IMR-90 (cell line): Measurements from ENCODE around the gene BRAT1. TPM values are rescaled to one million over a fixed set of nuclear protein-coding genes. Genes with fewer than 3 reads are reported as not detected.
A peak's percentile ranks its signal among the peaks of the same experiment; 100 is the strongest.

ENCODE experiments used
- ATAC-seq: fragments of 200-7000 bp; cut with Tn5 transposase; 2 replicates; pipeline ENCODE4 v1.9.1; 2020; ENCODE audit warnings: low read depth, mild to moderate bottlenecking, moderate library complexity
- BruUV-seq: library from RNA; stranded (reverse); fragments of 400-500 nt; replicated peaks from 2 replicates; lab custom pipeline; 2021; lab: Mats Ljungman, UMichigan
- CTCF ChIA-PET: fragments of 300-600 bp; formaldehyde crosslinking; extraction: SDS; loops from one replicate; lab custom pipeline; 2021; ENCODE audit warnings: antibody characterized with exemption; lab: Yijun Ruan, JAX
- POLR2A ChIA-PET: fragments of 300-600 bp; sonication (Branson Sonifier 250); formaldehyde crosslinking; loops from one replicate; lab custom pipeline; 2022; ENCODE audit warnings: antibody characterized with exemption; ENCODE audit not compliant: unreplicated experiment; lab: Charles Lee
- DNase-seq: peaks from one replicate; pipeline ENCODE4 v3.0.0; 2013
- H2AFZ ChIP-seq: replicated peaks from 2 replicates; pipeline ENCODE3; 2013; ENCODE audit warnings: low read length, mild to moderate bottlenecking; ENCODE audit not compliant: poor library complexity
- H2AK5ac ChIP-seq: 2 replicates; pipeline ENCODE4 v1.6.1; 2013; ENCODE audit warnings: low read depth, low read length, inconsistent platforms
- H2AK9ac ChIP-seq: replicated peaks from 2 replicates; pipeline ENCODE3; 2013; ENCODE audit warnings: mild to moderate bottlenecking, low read depth, low read length, moderate library complexity; ENCODE audit not compliant: poor library complexity
- H2BK120ac ChIP-seq: 2 replicates; pipeline ENCODE4 v1.6.1; 2013; ENCODE audit warnings: low read depth, low read length, inconsistent platforms
- H2BK15ac ChIP-seq: 3 replicates; pipeline ENCODE4 v1.6.1; 2013; ENCODE audit warnings: low read depth, low read length, inconsistent platforms
- H2BK20ac ChIP-seq: 2 replicates; pipeline ENCODE4 v1.6.1; 2013; ENCODE audit warnings: low read depth, mild to moderate bottlenecking, inconsistent platforms, low read length, moderate library complexity
- H2BK5ac ChIP-seq: 2 replicates; pipeline ENCODE4 v1.6.1; 2013; ENCODE audit warnings: mild to moderate bottlenecking, low read depth, low read length, inconsistent platforms; ENCODE audit not compliant: poor library complexity, severe bottlenecking
- H3K14ac ChIP-seq: replicated peaks from 2 replicates; pipeline ENCODE4 v1.6.1; 2013; ENCODE audit warnings: low read depth, low read length, inconsistent platforms
- H3K18ac ChIP-seq: 2 replicates; pipeline ENCODE4 v1.6.1; 2013; ENCODE audit warnings: low read depth, low read length, control low read depth
- H3K23ac ChIP-seq: 2 replicates; pipeline ENCODE4 v1.6.1; 2013; ENCODE audit warnings: low read depth, low read length, inconsistent platforms
- H3K27ac ChIP-seq: 2 replicates; pipeline ENCODE4 v1.5.1; 2013; ENCODE audit warnings: mild to moderate bottlenecking, control low read depth, low read length; ENCODE audit not compliant: insufficient read depth
- H3K27me3 ChIP-seq: 2 replicates; pipeline ENCODE4 v1.6.1; 2013; ENCODE audit warnings: low read length; ENCODE audit not compliant: control insufficient read depth, insufficient read depth
- H3K36me3 ChIP-seq: 2 replicates; pipeline ENCODE4 v1.6.1; 2013; ENCODE audit warnings: low read length, mixed read lengths; ENCODE audit not compliant: control insufficient read depth, insufficient read depth
- H3K4ac ChIP-seq: 2 replicates; pipeline ENCODE4 v1.6.1; 2013; ENCODE audit warnings: low read depth, low read length, inconsistent platforms
- H3K4me1 ChIP-seq: 2 replicates; pipeline ENCODE4 v1.6.1; 2013; ENCODE audit warnings: low read length, mixed read lengths; ENCODE audit not compliant: control insufficient read depth, insufficient read depth
- H3K4me2 ChIP-seq: 2 replicates; pipeline ENCODE4 v1.6.1; 2013; ENCODE audit warnings: low read depth, mild to moderate bottlenecking, control low read depth, low read length, moderate library complexity
- H3K4me3 ChIP-seq: 2 replicates; pipeline ENCODE4 v1.5.1; 2013; ENCODE audit warnings: low read depth, mild to moderate bottlenecking, control low read depth, low read length, moderate library complexity; ENCODE audit not compliant: insufficient read depth
- H3K56ac ChIP-seq: 2 replicates; pipeline ENCODE4 v1.6.1; 2013; ENCODE audit warnings: low read length, inconsistent platforms; ENCODE audit not compliant: insufficient read depth; ENCODE audit errors: extremely low read depth
- H3K79me1 ChIP-seq, 2 experiments: 2 replicates each; pipeline ENCODE4 v1.6.1; 2013; ENCODE audit warnings: low read length in 2 of 2, inconsistent platforms in 1 of 2, low read depth in 1 of 2
- H3K9ac ChIP-seq: 2 replicates; pipeline ENCODE4 v1.6.1; 2013; ENCODE audit warnings: low read depth, low read length, control low read depth
- H3K9me1 ChIP-seq: 2 replicates; pipeline ENCODE4 v1.6.1; 2013; ENCODE audit warnings: low read length, inconsistent platforms; ENCODE audit not compliant: insufficient read depth
- H3K9me3 ChIP-seq: 2 replicates; pipeline ENCODE4 v1.6.1; 2013; ENCODE audit warnings: low read length; ENCODE audit not compliant: control insufficient read depth, insufficient read depth
- H4K20me1 ChIP-seq: 2 replicates; pipeline ENCODE4 v1.6.1; 2013; ENCODE audit warnings: low read length, inconsistent platforms; ENCODE audit not compliant: insufficient read depth
- H4K5ac ChIP-seq: 2 replicates; pipeline ENCODE4 v1.6.1; 2013; ENCODE audit warnings: mild to moderate bottlenecking, low read depth, low read length, control low read depth
- H4K8ac ChIP-seq, 2 experiments: 2 replicates each; pipeline ENCODE4 v1.6.1; 2013; ENCODE audit warnings: low read depth in 2 of 2, low read length in 2 of 2, control low read depth in 1 of 2, inconsistent platforms in 1 of 2
- H4K91ac ChIP-seq: 2 replicates; pipeline ENCODE4 v1.6.1; 2013; ENCODE audit warnings: low read depth, low read length, inconsistent platforms; ENCODE audit not compliant: insufficient read depth
- BHLHE40 ChIP-seq: fragments of 150-350 bp; IDR thresholded peaks from 2 replicates; pipeline ENCODE4 v1.6.1; 2016; ENCODE audit warnings: mild to moderate bottlenecking, low read depth, low read length
- CEBPB ChIP-seq: IDR thresholded peaks from 2 replicates; pipeline ENCODE4 v1.6.1; 2012; ENCODE audit warnings: low read depth, low read length, improper control_type of control experiment
- CHD1 ChIP-seq: IDR thresholded peaks from 2 replicates; pipeline ENCODE4 v1.6.1; 2012; ENCODE audit warnings: low read depth, low read length, improper control_type of control experiment
- CTCF ChIP-seq: conservative IDR thresholded peaks from 2 replicates; pipeline ENCODE4 v1.5.1; 2012; ENCODE audit warnings: mild to moderate bottlenecking, low read depth, low read length, improper control_type of control experiment
- FOS ChIP-seq: fragments of 150-350 bp; IDR thresholded peaks from 2 replicates; pipeline ENCODE4 v1.6.1; 2016; ENCODE audit warnings: low read depth, low read length
- MAFK ChIP-seq: IDR thresholded peaks from 2 replicates; pipeline ENCODE4 v1.6.1; 2012; ENCODE audit warnings: low read depth, low read length, improper control_type of control experiment
- MAZ ChIP-seq: IDR thresholded peaks from 2 replicates; pipeline ENCODE4 v1.6.1; 2012; ENCODE audit warnings: low read depth, mild to moderate bottlenecking, low read length, improper control_type of control experiment, moderate library complexity, borderline replicate concordance
- MXI1 ChIP-seq: IDR thresholded peaks from 2 replicates; pipeline ENCODE4 v1.6.1; 2012; ENCODE audit warnings: low read depth, mild to moderate bottlenecking, low read length, moderate library complexity, borderline replicate concordance
- NFE2L2 ChIP-seq: fragments of 150-350 bp; IDR thresholded peaks from 2 replicates; pipeline ENCODE4 v1.6.1; 2016; ENCODE audit warnings: low read depth, mild to moderate bottlenecking, low read length
- POLR2A ChIP-seq: IDR thresholded peaks from 2 replicates; pipeline ENCODE4 v1.6.1; 2012; ENCODE audit warnings: mild to moderate bottlenecking, low read depth, low read length
- RAD21 ChIP-seq: IDR thresholded peaks from 2 replicates; pipeline ENCODE4 v1.6.1; 2012; ENCODE audit warnings: low read length, improper control_type of control experiment
- RCOR1 ChIP-seq: IDR thresholded peaks from 2 replicates; pipeline ENCODE4 v1.6.1; 2012; ENCODE audit warnings: mild to moderate bottlenecking, low read length, improper control_type of control experiment; ENCODE audit not compliant: insufficient replicate concordance
- RFX5 ChIP-seq: IDR thresholded peaks from 2 replicates; pipeline ENCODE4 v1.8.0; 2012; ENCODE audit warnings: low read depth, mild to moderate bottlenecking, low read length, moderate library complexity
- SMC3 ChIP-seq: fragments of 150-350 bp; IDR thresholded peaks from 2 replicates; pipeline ENCODE4 v1.6.1; 2016; ENCODE audit warnings: low read depth, mild to moderate bottlenecking, antibody characterized with exemption, low read length, moderate library complexity
- WGBS, 2 experiments: methylation state at CpG; one replicate each; pipeline versions ENCODE4 v1.1.5 to v1.1.7; 2013; ENCODE audit warnings: missing lambda C conversion rate in 2 of 2; ENCODE audit not compliant: insufficient read length in 1 of 2; ENCODE audit errors: extremely low coverage in 2 of 2; 5-methylcytosine and 5-hydroxymethylcytosine counted together
- dilution Hi-C: fragments of 300-500 bp; cut with HindIII; formaldehyde crosslinking; loops from one replicate; pipeline ENCODE4 v1.14.3; 2018; ENCODE audit warnings: low sequenced_read_pairs; ENCODE audit not compliant: unreplicated experiment
- in situ Hi-C: fragments of 300-500 bp; cut with MboI; formaldehyde crosslinking; loops from 3 replicates; pipeline ENCODE4 v1.14.3; 2019; ENCODE audit warnings: low sequenced_read_pairs, inconsistent platforms, mixed read lengths
- intact Hi-C: fragments of 100-400 bp; cut with micrococcal nuclease; formaldehyde crosslinking; loops from 2 replicates; pipeline ENCODE4 v1.10.0; 2022
- polyA plus RNA-seq, 3 experiments: library from polyadenylated mRNA; depleted of rRNA; stranded (reverse); fragments of >200 nt; gene quantifications; 2 replicates each; pipeline ENCODE4 v1.2.3, GENCODE V29; 2012; ENCODE audit warnings: low replicate concordance in 1 of 3
- total RNA-seq: library from RNA; depleted of rRNA; stranded (reverse); fragments of >200 nt; gene quantifications from 2 replicates; pipeline ENCODE4 v1.2.3, GENCODE V29; 2012
- TF ChIP-seq, protein P1 (sequence below): fragments of 150-350 bp; IDR thresholded peaks from 2 replicates; pipeline ENCODE4 v1.6.1; 2017; ENCODE audit warnings: mild to moderate bottlenecking, antibody characterized with exemption, low read length, low read depth
- TF ChIP-seq, protein P2 (sequence below): fragments of 150-350 bp; IDR thresholded peaks from 2 replicates; pipeline ENCODE4 v1.6.1; 2016; ENCODE audit warnings: low read depth, mild to moderate bottlenecking, low read length, moderate library complexity, borderline replicate concordance

Gene BRAT1
- total and polyA plus RNA-seq, 2 of the 4 experiments (the other 2 are of a cell fraction), result 6.8 to 21.9 TPM

GRCh38 chr7:2499181-2499580, 56.1 kb downstream of the BRAT1 start:
- no peak overlapping the region for H2BK5ac ChIP-seq
- peaks cover 3% of the 10 kb centered on the region; the same call in 1 of the 2 replicates for H3K4me1 ChIP-seq
- ATAC-seq, result no peak
- no peak overlapping the region for H4K8ac ChIP-seq
- H2BK20ac ChIP-seq, result no peak overlapping the region
- no TSS peak for BruUV-seq
- TF ChIP-seq CEBPB (no peak), MAZ (no peak), MAFK (no peak), RAD21 (no peak), CTCF (no peak), POLR2A (no peak), FOS (no peak), BHLHE40 (no peak), RFX5 (no peak), MXI1 (no peak), CHD1 (no peak), SMC3 (no peak), NFE2L2 (no peak), RCOR1 (no peak)
- TF ChIP-seq, protein P1, sequence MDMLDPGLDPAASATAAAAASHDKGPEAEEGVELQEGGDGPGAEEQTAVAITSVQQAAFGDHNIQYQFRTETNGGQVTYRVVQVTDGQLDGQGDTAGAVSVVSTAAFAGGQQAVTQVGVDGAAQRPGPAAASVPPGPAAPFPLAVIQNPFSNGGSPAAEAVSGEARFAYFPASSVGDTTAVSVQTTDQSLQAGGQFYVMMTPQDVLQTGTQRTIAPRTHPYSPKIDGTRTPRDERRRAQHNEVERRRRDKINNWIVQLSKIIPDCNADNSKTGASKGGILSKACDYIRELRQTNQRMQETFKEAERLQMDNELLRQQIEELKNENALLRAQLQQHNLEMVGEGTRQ, result no peak
- TF ChIP-seq, protein P2, sequence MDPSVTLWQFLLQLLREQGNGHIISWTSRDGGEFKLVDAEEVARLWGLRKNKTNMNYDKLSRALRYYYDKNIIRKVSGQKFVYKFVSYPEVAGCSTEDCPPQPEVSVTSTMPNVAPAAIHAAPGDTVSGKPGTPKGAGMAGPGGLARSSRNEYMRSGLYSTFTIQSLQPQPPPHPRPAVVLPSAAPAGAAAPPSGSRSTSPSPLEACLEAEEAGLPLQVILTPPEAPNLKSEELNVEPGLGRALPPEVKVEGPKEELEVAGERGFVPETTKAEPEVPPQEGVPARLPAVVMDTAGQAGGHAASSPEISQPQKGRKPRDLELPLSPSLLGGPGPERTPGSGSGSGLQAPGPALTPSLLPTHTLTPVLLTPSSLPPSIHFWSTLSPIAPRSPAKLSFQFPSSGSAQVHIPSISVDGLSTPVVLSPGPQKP, result no peak
- WGBS, 2 experiments, result 90% methylated on average over 7 of the region's 7 CpGs; no CpG with 5 or more reads in 1 of the 2 experiments
- H3K27me3 ChIP-seq, result peaks cover 6% of the 10 kb centered on the region; the same call in 1 of the 2 replicates
- no peak overlapping the region for H3K4me2 ChIP-seq
- intact Hi-C loops, result loop anchor here (2.0 kb wide), 1 partner anchor 18 kb away; no protein-coding TSS in a partner anchor
- no peak overlapping the region for H3K14ac ChIP-seq
- H3K27ac ChIP-seq, result no peak overlapping the region
- H4K20me1 ChIP-seq, result no peaks in the 10 kb centered on the region
- no peak overlapping the region for H3K9ac ChIP-seq
- no peak overlapping the region for H4K5ac ChIP-seq
- H3K36me3 ChIP-seq, result no peaks in the 10 kb centered on the region
- H3K18ac ChIP-seq, result no peak overlapping the region
- H2BK15ac ChIP-seq, result no peak overlapping the region
- no peak for DNase-seq
- CTCF ChIA-PET, result no interaction called here
- no peak overlapping the region for H3K56ac ChIP-seq
- peak overlapping the region; percentile 16; the same call in 1 of the 2 replicates for H2AK5ac ChIP-seq
- H2AK9ac ChIP-seq, result no peak overlapping the region
- no peaks in the 10 kb centered on the region for H3K79me1 ChIP-seq
- POLR2A ChIA-PET, result no interaction called here
- H3K4ac ChIP-seq, result no peak overlapping the region
- H2BK120ac ChIP-seq, result no peak overlapping the region
- no peak overlapping the region for H3K4me3 ChIP-seq
- dilution Hi-C loops, result no loop called here
- in situ Hi-C loops, result no loop called here
- no peaks in the 10 kb centered on the region for H3K9me1 ChIP-seq
- H2AFZ ChIP-seq, result no peak overlapping the region
- H3K23ac ChIP-seq, result no peak overlapping the region
- H4K91ac ChIP-seq, result no peak overlapping the region
- H3K9me3 ChIP-seq, result no peaks in the 10 kb centered on the region
